Measurements from ENCODE around the gene CCBE1. TPM values are rescaled to one million over a fixed set of nuclear protein-coding genes. Genes with fewer than 3 reads are reported as not detected.

The CCBE1 gene
- total and polyA plus RNA-seq, 9 of the 15 experiments (the other 6 are each of a cell fraction or from before 2014, with no cell fraction given), result 0.20 TPM; not detected in 8

- intact Hi-C loops (cut with micrococcal nuclease), result no loop called here
Measured at GRCh38 chr18:59455728-59456276, 241.4 kb downstream of the CCBE1 start.

GRCh38 chr18:59454909-59455727 lies 242.1 kb downstream of the CCBE1 start:
- H3K9ac ChIP-seq (ENCODE audit: insufficient read depth in 1 of 2, low read depth in 2 of 2, low read length in 2 of 2), result no peak overlapping the region
- H3K27ac ChIP-seq (ENCODE audit: extremely low read depth, low read depth, low read length), result no peak overlapping the region
- DNase-seq (ENCODE audit: extremely low read depth in 1 of 4, low spot score in 3 of 4), result no peak
- in situ Hi-C loops (cut with MboI) (loop anchor here (10.0 kb wide), 1 partner anchor 370 kb away; no protein-coding TSS in a partner anchor), intact Hi-C loops (cut with micrococcal nuclease) (no loop called here)
- H4K20me1 ChIP-seq (replicated peaks; ENCODE audit: control insufficient read depth, insufficient read depth, low read length), result no peaks in the 10 kb centered on the region
- peak; percentile 66 for TF ChIP-seq MEIS2 (IDR thresholded peaks at IDR 0.05; ENCODE audit: partially characterized antibody)
- no peak for TF ChIP-seq PBX2 (CRISPR knock-in tag; IDR thresholded peaks at IDR 0.05; ENCODE audit: low read depth)
- TF ChIP-seq PBX2 (tag; conservative IDR thresholded peaks at IDR 0.05; ENCODE audit: low read depth), result peak; percentile 88
- TF ChIP-seq PURB (CRISPR knock-in tag; IDR thresholded peaks at IDR 0.05; ENCODE audit: low read depth), result no peak
- no peak overlapping the region for H2AFZ ChIP-seq (ENCODE audit: low read depth, low read length)
- H3K9me1 ChIP-seq (ENCODE audit: control insufficient read depth, insufficient read depth, low read length), result no peaks in the 10 kb centered on the region
- CTCF ChIA-PET (ENCODE audit: low intra/inter-chr PET ratio), result no interaction called here
- H3K27me3 ChIP-seq (ENCODE audit: control insufficient read depth in 2 of 2, insufficient read depth in 2 of 2, low read length in 2 of 2), result peaks cover 0 to 13% of the 10 kb centered on the region in 2 experiments; a peak in 2 of 5 replicates
- WGBS (ENCODE audit: insufficient coverage, low coverage, missing lambda C conversion rate), result 0% methylated on average over 11 of the region's 13 CpGs
- no peaks in the 10 kb centered on the region for H3K36me3 ChIP-seq (ENCODE audit: control insufficient read depth, insufficient read depth, low read length)
- no peaks in the 10 kb centered on the region for H3K9me3 ChIP-seq (replicated peaks; ENCODE audit: control insufficient read depth, insufficient read depth, low read depth, low read length)
- H3K4me3 ChIP-seq, result no peak overlapping the region
- no peaks in the 10 kb centered on the region for H3K4me1 ChIP-seq (replicated peaks in 1 of 2; ENCODE audit: control insufficient read depth in 2 of 2, insufficient read depth in 2 of 2, low read length in 2 of 2)
- no peaks in the 10 kb centered on the region for H3K79me2 ChIP-seq (ENCODE audit: control insufficient read depth, insufficient read depth, low read length)
- H3K4me2 ChIP-seq (ENCODE audit: insufficient read depth, low read length), result no peak overlapping the region
- no peak for ATAC-seq
- POLR2A ChIA-PET, result no interaction called here
- no TSS peak for BruUV-seq (replicated peaks)
- FAIRE-seq, result no peak

More at GRCh38 chr18:59455728-59456276, 241.4 kb downstream of the CCBE1 start:
- POLR2A ChIA-PET, result no interaction called here
- no peak for FAIRE-seq
- Histone ChIP-seq H3K4me2 (ENCODE audit: insufficient read depth, low read length) (no peak overlapping the region), H3K9me1 (ENCODE audit: control insufficient read depth, insufficient read depth, low read length) (no peaks in the 10 kb centered on the region), H3K27ac (ENCODE audit: extremely low read depth, low read depth, low read length) (no peak overlapping the region), H3K36me3 (ENCODE audit: control insufficient read depth, insufficient read depth, low read length) (no peaks in the 10 kb centered on the region), H3K9ac (ENCODE audit: insufficient read depth in 1 of 2, low read depth in 2 of 2, low read length in 2 of 2) (no peak overlapping the region), H3K4me1 (replicated peaks in 1 of 2; ENCODE audit: control insufficient read depth in 2 of 2, insufficient read depth in 2 of 2, low read length in 2 of 2) (no peaks in the 10 kb centered on the region), H3K79me2 (ENCODE audit: control insufficient read depth, insufficient read depth, low read length) (no peaks in the 10 kb centered on the region), H4K20me1 (replicated peaks; ENCODE audit: control insufficient read depth, insufficient read depth, low read length) (no peaks in the 10 kb centered on the region), H3K9me3 (replicated peaks; ENCODE audit: control insufficient read depth, insufficient read depth, low read depth, low read length) (no peaks in the 10 kb centered on the region), H3K27me3 (ENCODE audit: control insufficient read depth in 2 of 2, insufficient read depth in 2 of 2, low read length in 2 of 2) (peaks cover 0 to 13% of the 10 kb centered on the region in 2 experiments; a peak in 2 of 5 replicates), H2AFZ (ENCODE audit: low read depth, low read length) (no peak overlapping the region), H3K4me3 (no peak overlapping the region)
- peak in 1 of 4 experiments; percentile 6 for DNase-seq (ENCODE audit: extremely low read depth in 1 of 4, low spot score in 3 of 4)
- in situ Hi-C loops (cut with MboI), result loop anchor here (10.0 kb wide), 1 partner anchor 369 kb away; no protein-coding TSS in a partner anchor
- ATAC-seq, result no peak
- no TSS peak for BruUV-seq (replicated peaks)
- WGBS (ENCODE audit: insufficient coverage, low coverage, missing lambda C conversion rate), result under 1% methylated on average over 12 of the region's 12 CpGs
- no peak for TF ChIP-seq NR2C1 (IDR thresholded peaks at IDR 0.05)
- TF ChIP-seq NR2C1 (tag; IDR thresholded peaks at IDR 0.05), result no peak
- no peak for TF ChIP-seq BRCA1 (IDR thresholded peaks at IDR 0.05)
- TF ChIP-seq BRCA1 (CRISPR knock-in tag; IDR thresholded peaks at IDR 0.05), result no peak
- TF ChIP-seq NFIC (IDR thresholded peaks at IDR 0.05), result peak; percentile 55
- TF ChIP-seq ZFX (CRISPR knock-in tag; IDR thresholded peaks at IDR 0.05), result no peak
- no peak for TF ChIP-seq SMARCA5 (IDR thresholded peaks at IDR 0.05)
- TF ChIP-seq C11orf30 (IDR thresholded peaks at IDR 0.05; ENCODE audit: low read depth), result no peak
- CTCF ChIA-PET (ENCODE audit: low intra/inter-chr PET ratio), result no interaction called here
